ENCODE data around the gene POLR2F. TPM values are rescaled to one million over a fixed set of nuclear protein-coding genes. Genes with fewer than 3 reads are reported as not detected.
A peak's percentile ranks its signal among the peaks of the same experiment; 100 is the strongest.

POLR2F gene
- polyA plus RNA-seq, 1 donor (not counting 4 experiments of a cell fraction or from before 2014, with no cell fraction given) = 119 TPM

- H3K4me2 ChIP-seq (ENCODE audit: control insufficient read depth, extremely low read depth, insufficient read depth, low read depth, low read length) = no peak overlapping the region
- H2AFZ ChIP-seq (ENCODE audit: control insufficient read depth, low read length) = no peak overlapping the region
- H3K9me3 ChIP-seq (ENCODE audit: control insufficient read depth, low read depth, low read length) = no peaks in the 10 kb centered on the region
- H3K4me1 ChIP-seq (ENCODE audit: control insufficient read depth, extremely low read depth, insufficient read depth, low read length) = peaks cover 9% of the 10 kb centered on the region
- dilution Hi-C loops (cut with MboI; ENCODE audit: extremely low pct_ligation_motif_present, low sequenced_read_pairs) = no loop called here
- H3K36me3 ChIP-seq (ENCODE audit: control insufficient read depth in 2 of 2, extremely low read depth in 1 of 2, insufficient read depth in 2 of 2, low read length in 2 of 2) = no peaks in the 10 kb centered on the region
- H3K27me3 ChIP-seq (ENCODE audit: control insufficient read depth, extremely low read depth, insufficient read depth, low read length) = no peaks in the 10 kb centered on the region
- no peak overlapping the region for H3K27ac ChIP-seq (ENCODE audit: control insufficient read depth, insufficient read depth, low read length)
- no peaks in the 10 kb centered on the region for H4K20me1 ChIP-seq (ENCODE audit: control insufficient read depth, extremely low read depth, insufficient read depth, low read length)
- H3K4me3 ChIP-seq (ENCODE audit: control insufficient read depth in 2 of 3, extremely low read depth in 1 of 3, insufficient read depth in 2 of 3, low read depth in 1 of 3, low read length in 3 of 3) = no peak overlapping the region
- TF ChIP-seq EZH2 (IDR thresholded peaks at IDR 0.05; ENCODE audit: low read length) (no peak), CTCF (optimal IDR thresholded peaks at IDR 0.05 in 1 of 3, IDR thresholded peaks at IDR 0.05 in 1 of 3, conservative IDR thresholded peaks at IDR 0.05 in 1 of 3; ENCODE audit: extremely low read depth in 1 of 3, insufficient read depth in 2 of 3, low read length in 3 of 3) (no peak)
- H3K9ac ChIP-seq (ENCODE audit: control insufficient read depth, extremely low read depth, insufficient read depth, low read length) = no peak overlapping the region
- no peak for FAIRE-seq
- no peaks in the 10 kb centered on the region for H3K79me2 ChIP-seq (ENCODE audit: control insufficient read depth, insufficient read depth, low read length)
- H3K9me1 ChIP-seq (ENCODE audit: control insufficient read depth, extremely low read depth, insufficient read depth, low read length) = no peaks in the 10 kb centered on the region
- DNase-seq (ENCODE audit: low read depth, low spot score) = peak; percentile 9
Measured at GRCh38 chr22:38012604-38013072, 59.1 kb downstream of the POLR2F start.

- H3K36me3 ChIP-seq (ENCODE audit: control insufficient read depth in 2 of 2, extremely low read depth in 1 of 2, insufficient read depth in 2 of 2, low read length in 2 of 2) = no peaks in the 10 kb centered on the region
- no peaks in the 10 kb centered on the region for H3K9me1 ChIP-seq (ENCODE audit: control insufficient read depth, extremely low read depth, insufficient read depth, low read length)
- H4K20me1 ChIP-seq (ENCODE audit: control insufficient read depth, extremely low read depth, insufficient read depth, low read length) = no peaks in the 10 kb centered on the region
- H3K27ac ChIP-seq (ENCODE audit: control insufficient read depth, insufficient read depth, low read length) = no peak overlapping the region
- dilution Hi-C loops (cut with MboI; ENCODE audit: extremely low pct_ligation_motif_present, low sequenced_read_pairs) = no loop called here
- H3K9ac ChIP-seq (ENCODE audit: control insufficient read depth, extremely low read depth, insufficient read depth, low read length) = no peak overlapping the region
- no peak overlapping the region for H2AFZ ChIP-seq (ENCODE audit: control insufficient read depth, low read length)
- FAIRE-seq (no peak), DNase-seq (ENCODE audit: low read depth, low spot score) (no peak)
- no peak overlapping the region for H3K4me3 ChIP-seq (ENCODE audit: control insufficient read depth in 2 of 3, extremely low read depth in 1 of 3, insufficient read depth in 2 of 3, low read depth in 1 of 3, low read length in 3 of 3)
- no peaks in the 10 kb centered on the region for H3K27me3 ChIP-seq (ENCODE audit: control insufficient read depth, extremely low read depth, insufficient read depth, low read length)
- no peaks in the 10 kb centered on the region for H3K79me2 ChIP-seq (ENCODE audit: control insufficient read depth, insufficient read depth, low read length)
- H3K4me2 ChIP-seq (ENCODE audit: control insufficient read depth, extremely low read depth, insufficient read depth, low read depth, low read length) = no peak overlapping the region
- H3K4me1 ChIP-seq (ENCODE audit: control insufficient read depth, extremely low read depth, insufficient read depth, low read length) = peaks cover 9% of the 10 kb centered on the region
- no peaks in the 10 kb centered on the region for H3K9me3 ChIP-seq (ENCODE audit: control insufficient read depth, low read depth, low read length)
- TF ChIP-seq EZH2 (IDR thresholded peaks at IDR 0.05; ENCODE audit: low read length) = no peak
- no peak for TF ChIP-seq CTCF (optimal IDR thresholded peaks at IDR 0.05 in 1 of 3, IDR thresholded peaks at IDR 0.05 in 1 of 3, conservative IDR thresholded peaks at IDR 0.05 in 1 of 3; ENCODE audit: extremely low read depth in 1 of 3, insufficient read depth in 2 of 3, low read length in 3 of 3)
Measured at GRCh38 chr22:38014083-38014482, 60.6 kb downstream of the POLR2F start.

Measured in keratinocyte (primary cell).